Posterior cingulate gyrus (tissue), 11 donors: ENCODE measurements around the gene EMC8.
"Not testable (repeated sequence)": the region's sequence is repeated elsewhere in the genome, so short reads cannot be mapped to it uniquely, and the experiment has no call there.

Experiments
- DNase-seq, 10 donors: peaks; one replicate each; pipeline versions ENCODE4 v3.0.0 to v3.0.0-alpha.2; 2020 to 2021; ENCODE audit warnings: mixed read lengths in 3 of 10
- intact Hi-C: fragments of 100-400 bp; cut with DNase I; formaldehyde crosslinking; loops from one replicate; pipeline ENCODE4 v1.15.1; 2023

Gene EMC8

DNA sequence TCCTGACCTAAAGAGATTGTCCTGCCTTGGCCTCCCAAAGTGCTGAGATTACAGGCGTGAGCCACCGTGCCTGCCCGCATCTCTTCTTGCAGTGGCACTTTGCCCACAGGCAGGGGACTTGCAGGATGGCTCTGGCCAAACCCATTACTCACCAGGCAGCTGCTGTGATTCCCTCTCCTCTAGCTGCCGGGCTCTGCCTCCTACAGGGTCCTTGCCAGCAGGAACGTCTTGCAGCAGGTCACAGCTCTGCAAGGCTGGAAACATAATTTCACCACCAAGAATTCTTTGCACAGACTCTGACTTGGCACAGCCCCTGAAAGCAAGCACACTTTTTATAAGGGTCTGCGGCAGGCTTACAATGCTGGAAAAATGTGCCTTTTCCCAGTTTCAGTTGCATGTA, 20.4 kb upstream of the EMC8 start:
- peak in 1 of 10 donors; percentile 73 for DNase-seq
- intact Hi-C loops = loop anchor here (5.0 kb wide), 1 partner anchor 698 kb away; no protein-coding TSS in a partner anchor

DNA sequence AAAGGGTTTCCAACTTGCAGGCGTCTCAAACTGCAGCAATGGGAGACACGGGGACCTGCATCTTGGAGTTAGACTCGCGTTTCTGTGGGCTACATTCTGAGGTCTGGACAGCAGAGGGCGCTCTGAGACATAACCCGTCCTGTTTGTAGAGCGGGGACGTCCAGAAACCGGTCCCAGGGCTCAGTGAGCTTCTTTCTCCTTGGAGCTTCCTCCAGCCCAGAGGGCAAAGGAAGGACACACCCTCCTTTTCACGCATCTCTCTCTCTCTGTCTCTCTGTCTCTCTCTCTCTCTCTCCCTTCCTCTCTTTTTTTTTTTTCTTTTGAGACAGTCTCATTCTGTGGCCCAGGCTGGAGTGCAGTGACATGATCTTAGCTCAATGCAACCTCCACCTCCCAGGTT, 19.9 kb upstream of the EMC8 start:
- peak; percentile 50 to 96 (median 79) for DNase-seq
- intact Hi-C loops = no loop called here

DNA sequence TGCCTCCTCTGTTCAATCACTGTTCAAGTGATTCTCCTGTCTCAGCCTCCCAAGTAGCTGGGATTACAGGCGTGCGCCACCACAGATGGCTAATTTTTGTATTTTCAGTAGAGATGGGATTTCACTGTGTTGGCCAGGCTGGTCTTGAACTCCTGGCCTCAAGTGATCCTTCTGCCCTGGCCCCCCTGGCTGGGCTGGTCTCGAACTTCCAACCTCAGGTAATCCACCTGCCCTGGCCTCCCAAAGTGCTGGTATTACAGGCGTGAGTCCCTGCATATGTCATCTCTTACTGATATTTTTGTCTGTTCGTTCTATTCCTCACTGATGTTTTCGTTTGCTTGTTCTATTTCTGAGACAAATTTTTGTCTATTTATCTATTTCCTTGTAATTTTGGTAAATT, 17.9 kb upstream of the EMC8 start:
- DNase-seq, intact Hi-C loops: not testable (repeated sequence)

DNA sequence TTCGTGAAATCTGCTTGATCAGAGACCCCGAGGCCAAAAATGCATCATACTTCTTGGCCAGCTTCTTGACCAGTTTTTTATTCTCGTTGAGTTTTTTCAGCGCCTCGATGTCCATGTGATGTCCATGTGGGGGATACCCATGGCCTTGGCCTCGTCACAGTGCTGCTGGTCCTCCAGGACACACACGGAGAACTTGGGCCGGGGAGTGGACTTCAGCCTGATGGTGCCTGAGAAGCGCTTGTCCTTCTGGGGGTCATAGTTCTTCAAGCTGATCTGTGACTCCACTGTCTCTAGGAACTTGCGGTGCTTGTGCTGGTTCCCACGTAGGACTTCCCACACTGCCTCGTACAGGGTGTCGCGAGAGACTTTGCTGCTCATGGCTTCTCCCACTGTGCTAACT, 16.8 kb upstream of the EMC8 start:
- intact Hi-C loops = no loop called here
- DNase-seq = no peak

DNA sequence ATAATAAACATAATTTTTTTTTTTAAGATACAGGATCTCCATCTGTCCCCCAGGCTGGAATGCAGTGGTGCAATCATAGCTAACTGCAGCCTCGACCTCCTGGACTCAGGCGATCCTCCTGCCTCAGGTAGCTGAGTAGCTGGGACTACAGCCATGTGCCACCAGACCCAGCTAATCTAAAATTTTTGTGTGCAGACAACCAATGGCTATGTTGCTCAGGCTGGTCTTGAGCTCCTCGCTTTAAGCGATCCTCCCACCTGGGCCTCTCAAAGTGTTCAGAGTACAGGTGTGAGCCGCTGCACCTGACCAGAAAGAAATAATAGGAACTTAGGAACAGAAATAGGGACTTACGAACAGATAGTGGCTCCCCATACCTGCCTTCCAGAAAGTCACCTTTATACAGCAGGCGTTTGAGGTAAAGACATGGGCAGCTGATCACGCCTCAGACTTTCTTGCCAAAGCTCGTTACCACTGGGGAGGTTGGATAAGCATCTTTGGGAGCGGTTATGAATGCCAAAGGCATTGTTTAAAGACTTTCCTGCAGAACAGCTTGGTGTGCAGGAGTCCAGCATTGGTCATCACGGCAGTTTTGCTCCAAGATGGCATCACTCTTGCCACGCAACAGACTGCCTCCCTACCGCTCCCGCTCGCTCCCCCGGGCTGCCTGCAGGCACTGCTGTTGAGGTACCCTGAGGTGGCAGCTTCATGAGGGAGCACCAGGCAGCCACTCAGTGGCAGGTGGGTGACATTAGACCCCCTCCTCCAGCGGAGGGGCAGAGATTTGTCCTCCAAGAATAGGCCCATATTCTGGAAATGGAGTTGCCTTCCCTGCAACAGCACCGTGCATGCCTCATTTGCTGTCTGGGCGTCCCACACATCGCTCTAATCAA, 13.7 kb upstream of the EMC8 start:
- DNase-seq = no peak

DNA sequence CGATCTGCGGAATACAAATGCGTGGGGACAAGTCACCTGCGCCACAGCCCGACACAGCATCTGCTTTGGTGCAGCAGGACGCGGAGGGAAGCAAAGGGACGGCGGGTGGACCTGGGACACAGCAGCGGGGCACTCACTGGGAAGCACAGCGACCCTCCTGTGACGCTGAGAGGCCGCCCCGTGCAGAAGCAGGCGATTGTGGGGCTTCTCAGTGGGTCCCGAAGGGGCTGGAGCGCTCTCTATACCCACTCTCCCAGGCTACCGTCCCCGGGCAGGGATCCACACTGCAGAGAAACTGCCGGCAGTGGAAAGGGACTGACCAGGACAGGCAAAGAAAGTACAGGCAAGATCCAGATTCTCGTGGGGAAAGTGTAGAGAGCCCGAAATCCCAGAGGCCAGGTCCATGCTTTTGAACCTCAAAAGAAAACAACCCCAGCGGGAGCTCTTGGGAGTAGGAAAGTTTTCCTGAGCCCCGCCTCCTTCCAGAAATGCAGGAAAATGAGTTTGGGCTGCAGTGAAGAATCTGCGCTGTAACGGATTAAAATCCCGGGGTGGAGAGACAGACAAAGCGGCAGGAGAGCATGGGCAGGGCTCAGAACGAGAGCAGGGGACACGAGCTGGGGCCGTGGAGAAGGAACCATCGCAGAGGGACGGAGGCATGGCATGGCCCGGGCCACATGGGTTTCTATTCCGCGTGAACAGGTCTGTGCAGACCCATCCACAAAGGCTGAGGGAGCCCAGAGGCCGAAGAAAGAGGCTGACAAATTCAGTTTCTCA, 12.9 kb upstream of the EMC8 start:
- intact Hi-C loops = no loop called here
- DNase-seq = no peak

More for the DNA sequence above, 13.7 kb upstream of the EMC8 start:
- intact Hi-C loops = no loop called here

DNA sequence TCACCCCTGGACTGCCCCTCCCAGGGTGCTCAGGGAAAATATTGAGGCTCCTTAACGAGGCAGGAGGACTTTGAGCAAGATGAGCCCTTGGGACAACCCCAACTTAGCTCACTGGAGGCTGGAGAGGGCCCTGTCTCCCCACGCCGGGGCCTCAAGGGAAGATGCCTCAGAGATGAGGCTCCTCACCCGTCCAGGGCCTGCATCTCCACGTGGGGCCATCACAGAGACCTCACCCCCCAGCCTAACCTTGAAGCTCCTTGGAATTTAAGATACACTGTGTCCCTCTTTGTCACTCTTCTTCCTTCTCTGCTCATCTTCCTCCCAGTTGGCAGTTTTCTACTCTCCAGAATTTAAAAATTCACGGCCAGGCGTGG, 11.4 kb upstream of the EMC8 start:
- DNase-seq = peak in 1 of 10 donors; percentile 17
- intact Hi-C loops = no loop called here

DNA sequence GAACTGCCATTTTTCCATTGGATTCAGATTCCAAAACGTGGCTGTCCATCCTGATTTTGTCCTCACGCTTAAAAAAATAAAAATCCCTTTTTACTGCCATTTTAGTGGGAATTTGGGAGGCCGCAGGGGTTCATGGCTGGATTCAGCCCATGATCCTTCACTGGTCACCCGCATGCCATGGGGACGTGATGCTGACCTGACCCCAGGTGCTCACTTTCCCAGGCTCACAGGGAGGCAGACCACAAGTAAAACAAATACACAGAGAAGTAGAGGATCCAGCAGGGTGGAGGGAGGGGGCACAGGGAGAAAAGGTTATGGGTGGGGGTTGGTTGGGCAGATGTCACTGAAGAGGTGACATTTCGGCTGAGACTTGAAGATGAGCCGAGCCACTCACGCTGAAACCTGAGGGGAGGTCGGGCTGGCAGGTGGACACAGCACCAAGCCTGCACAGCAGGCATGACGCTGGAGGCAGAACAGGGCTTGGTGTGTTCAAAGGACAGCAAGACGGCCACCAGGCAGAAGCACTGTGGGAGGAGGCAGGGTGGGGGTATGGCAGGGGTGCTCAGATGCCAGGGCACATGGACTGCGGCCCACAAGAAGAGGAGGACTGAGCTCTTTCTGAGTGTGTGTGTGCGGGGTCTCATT, 10.9 kb upstream of the EMC8 start:
- intact Hi-C loops = no loop called here
- DNase-seq = peak in 1 of 10 donors; percentile 46

DNA sequence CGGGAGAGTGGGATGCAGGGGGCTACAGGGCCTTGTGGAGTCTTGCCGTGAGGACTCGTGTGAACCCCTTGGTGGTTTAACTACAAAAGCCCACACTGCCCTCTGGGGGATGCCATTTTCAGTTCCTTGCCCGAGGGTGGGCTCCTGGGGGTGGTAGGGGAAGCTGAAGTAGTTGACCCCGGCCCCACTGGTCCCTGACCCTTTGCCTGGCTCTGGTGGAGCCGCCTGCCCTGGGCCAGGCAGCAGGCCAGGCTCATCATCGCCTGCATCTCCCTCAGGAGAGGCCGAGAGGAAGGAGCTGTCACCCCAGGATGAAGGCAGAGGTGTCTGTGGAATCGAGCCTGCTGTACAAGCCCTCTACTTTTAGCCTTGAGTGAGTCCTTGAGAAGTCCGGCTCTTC, 10.3 kb upstream of the EMC8 start:
- intact Hi-C loops = no loop called here
- DNase-seq = peak in 1 of 10 donors; percentile 49

DNA sequence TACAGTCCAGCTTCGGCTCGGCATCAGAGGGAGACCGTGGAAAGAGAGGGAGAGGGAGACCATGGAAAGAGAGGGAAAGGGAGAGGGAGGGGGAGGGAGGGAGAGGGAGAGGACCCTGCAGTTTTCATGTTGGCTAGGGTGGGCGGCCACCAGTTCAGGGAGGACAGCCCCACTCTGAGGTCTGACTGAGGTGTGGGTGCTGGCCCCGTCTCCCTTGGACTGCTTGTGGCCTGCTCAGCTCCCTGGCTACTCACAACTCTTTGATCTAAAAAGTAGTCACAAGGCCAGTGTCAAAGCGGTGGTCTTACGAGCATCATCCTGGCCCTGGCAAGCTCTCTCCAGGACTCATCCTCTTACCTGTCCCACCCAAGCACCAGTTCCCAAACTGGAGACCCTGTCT, 9.6 kb upstream of the EMC8 start:
- intact Hi-C loops = no loop called here

DNA sequence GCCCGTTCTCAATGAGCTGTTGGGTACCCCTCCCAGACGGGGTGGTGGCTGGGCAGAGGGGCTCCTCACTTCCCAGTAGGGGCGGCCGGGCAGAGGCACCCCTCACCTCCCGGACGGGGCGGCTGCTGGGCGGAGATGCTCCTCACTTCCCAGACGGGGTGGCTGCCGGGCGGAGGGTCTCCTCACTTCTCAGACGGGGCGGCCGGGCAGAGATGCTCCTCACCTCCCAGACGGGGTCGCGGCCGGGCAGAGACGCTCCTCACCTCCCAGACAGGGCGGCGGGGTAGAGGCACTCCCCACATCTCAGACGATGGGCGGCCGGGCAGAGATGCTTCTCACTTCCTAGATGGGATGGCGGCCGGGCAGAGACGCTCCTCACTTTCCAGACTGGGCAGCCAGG, 8.8 kb upstream of the EMC8 start:
- intact Hi-C loops, DNase-seq: not testable (repeated sequence)

More for the DNA sequence above, 9.6 kb upstream of the EMC8 start:
- no peak for DNase-seq

DNA sequence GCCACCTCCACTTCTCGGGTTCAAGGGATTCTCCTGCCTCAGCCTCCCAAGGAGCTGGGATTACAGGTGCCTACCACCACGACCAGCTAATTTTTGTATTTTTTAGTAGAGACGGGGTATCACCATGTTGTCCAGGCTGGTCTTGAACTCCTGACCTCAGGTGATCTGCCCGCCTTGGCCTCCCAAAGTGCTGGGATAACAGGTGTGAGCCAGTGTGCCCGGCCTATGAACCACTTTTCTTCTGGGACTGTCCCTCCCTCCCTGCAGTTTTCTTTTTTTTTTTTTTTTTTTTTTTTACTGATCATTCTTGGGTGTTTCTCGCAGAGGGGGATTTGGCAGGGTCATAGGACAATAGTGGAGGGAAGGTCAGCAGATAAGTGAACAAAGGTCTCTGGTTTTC, 8.0 kb upstream of the EMC8 start:
- DNase-seq = peak in 1 of 10 donors; percentile 74
- intact Hi-C loops = not testable (repeated sequence)

DNA sequence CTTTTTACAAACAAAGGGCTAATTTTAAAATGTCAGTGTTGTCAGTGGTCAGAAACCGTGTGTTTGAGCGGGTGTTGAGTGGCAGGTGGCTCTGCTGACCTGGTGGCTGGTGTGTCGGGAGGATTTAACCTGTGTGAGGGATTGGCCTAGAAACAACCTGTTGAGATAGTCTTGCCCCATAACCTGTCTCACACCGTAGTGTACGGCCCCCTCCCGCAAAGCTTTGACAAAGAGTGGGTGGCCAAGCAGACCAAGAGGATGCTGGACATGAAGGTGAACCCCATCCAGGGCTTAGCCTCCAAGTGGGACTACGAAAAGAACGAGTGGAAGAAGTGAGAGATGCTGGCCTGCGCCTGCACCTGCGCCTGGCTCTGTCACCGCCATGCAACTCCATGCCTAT, 7.2 kb upstream of the EMC8 start:
- peak in 1 of 10 donors; percentile 52 for DNase-seq
- intact Hi-C loops = no loop called here

DNA sequence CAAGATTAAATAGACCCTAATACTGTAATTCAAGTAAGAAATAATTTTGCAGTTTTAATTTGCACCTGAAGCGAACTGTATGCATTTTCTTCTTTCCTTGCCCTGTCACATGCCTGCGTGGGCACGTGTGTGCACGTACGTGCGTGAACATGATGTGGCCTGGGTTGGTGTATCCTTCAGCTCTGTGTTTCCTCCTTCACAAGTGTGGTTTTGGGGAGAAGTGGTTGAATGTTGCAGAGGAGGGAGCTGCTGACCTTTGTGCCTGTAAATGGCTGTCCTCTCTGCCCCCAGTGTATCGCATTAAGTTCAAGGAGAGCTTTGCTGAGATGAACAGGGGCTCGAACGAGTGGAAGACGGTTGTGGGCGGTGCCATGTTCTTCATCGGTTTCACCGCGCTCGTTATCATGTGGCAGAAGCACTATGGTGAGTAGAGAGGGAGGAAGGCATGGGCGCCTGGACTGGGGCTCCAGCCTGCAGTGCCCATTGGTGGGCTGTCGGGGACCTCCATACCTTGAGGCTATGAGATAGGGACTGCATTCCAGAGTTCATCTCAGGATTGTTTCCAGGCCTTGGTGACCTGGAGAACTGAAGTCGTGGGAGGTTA, 6.2 kb upstream of the EMC8 start:
- intact Hi-C loops = no loop called here
- no peak for DNase-seq

DNA sequence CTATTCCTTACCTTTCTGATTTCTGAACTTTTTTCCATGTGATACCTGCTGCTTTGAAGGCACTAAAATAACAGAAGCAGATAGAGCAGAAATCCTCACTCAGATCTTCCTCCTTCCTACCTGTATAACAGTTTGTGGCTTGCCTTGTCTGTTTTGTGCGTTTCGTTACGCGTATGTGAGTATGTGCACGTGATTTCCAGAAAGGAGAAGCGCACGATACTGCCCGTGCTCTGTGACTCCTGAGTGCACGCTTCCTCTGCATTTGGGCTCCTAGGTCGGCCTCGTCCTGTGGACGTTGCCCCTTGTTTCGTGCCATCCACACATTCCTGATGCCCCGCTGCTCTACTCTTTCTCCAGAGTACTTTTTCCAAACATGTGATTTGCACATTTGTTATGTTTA, 4.2 kb upstream of the EMC8 start:
- intact Hi-C loops = no loop called here
- DNase-seq = no peak

DNA sequence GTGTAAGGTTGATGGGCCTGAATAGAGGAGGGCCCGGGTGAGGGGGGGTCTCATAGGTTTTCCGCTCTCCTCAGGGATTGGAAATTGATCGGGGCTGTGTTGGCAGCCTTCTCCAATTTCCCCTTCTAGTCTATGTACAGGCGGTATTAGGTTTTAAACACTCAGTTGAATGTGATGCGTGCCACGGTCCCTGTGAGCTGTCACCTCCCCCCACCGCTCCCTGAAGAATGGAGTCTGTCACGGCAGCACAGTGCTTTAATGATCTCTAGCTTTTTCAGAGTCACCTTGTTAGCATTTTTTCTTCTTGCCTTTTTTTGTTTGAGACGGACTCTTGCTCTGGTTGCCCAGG, 951 bp upstream of the EMC8 start:
- no peak for DNase-seq
- intact Hi-C loops = no loop called here

DNA sequence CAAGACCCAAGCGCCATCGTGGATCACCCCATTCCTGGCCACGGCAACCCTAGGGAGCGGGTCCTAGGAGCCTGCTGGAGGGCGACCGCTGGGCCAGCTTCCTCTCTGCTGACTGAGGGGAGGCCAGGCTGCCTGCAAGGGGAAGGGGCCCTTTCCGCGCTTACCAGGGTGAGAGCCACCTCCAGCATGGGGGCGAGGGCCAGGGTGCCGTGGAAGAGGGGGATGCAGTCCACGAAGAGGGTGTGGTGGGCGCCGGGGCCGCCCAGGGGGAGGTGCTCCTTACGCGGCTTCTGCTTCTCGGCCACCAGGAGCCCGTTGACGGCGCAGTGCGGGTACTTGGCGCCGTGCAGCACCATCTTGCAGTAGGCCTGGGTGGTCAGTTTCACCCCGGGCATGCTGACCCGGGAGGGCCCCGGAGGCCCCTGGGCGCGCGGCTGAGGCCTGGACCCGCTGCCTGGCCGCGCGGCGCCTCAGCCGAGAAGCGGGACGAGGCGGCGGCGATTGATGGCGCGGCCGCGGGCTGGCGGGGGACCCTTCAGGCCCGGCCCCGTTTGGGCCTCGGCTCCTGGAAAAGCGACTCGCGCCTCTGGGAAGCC, 345 bp downstream of the EMC8 start:
- no peak for DNase-seq
- intact Hi-C loops = loop anchor here (10.0 kb wide), 1 partner anchor 144 kb away; no protein-coding TSS in a partner anchor

DNA sequence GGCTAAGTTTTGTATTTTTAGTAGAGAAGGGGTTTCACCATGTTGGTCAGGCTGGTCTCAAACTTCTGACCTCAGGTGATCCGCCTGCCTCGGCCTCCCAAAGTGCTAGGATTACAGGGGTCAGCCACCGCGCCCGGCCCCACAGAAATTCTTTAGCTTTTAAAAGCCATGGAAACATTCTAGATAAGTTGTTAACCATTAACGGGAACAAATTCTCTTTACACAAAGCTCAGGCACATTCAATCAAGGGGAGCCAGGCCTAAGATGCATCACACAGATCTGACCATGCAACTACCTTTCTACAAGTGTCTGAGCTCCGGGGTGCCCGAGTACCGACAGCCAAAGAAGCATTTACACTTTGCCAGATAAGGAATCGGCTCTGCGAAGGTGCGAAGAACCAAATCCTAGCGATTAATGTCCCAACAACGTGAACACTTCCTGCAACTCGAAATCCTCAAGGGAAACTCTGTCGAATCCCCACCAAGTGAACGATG, 1.0 kb downstream of the EMC8 start:
- DNase-seq = peak in 1 of 10 donors; percentile 53
- intact Hi-C loops = loop anchor here (10.0 kb wide), 1 partner anchor 144 kb away; no protein-coding TSS in a partner anchor

DNA sequence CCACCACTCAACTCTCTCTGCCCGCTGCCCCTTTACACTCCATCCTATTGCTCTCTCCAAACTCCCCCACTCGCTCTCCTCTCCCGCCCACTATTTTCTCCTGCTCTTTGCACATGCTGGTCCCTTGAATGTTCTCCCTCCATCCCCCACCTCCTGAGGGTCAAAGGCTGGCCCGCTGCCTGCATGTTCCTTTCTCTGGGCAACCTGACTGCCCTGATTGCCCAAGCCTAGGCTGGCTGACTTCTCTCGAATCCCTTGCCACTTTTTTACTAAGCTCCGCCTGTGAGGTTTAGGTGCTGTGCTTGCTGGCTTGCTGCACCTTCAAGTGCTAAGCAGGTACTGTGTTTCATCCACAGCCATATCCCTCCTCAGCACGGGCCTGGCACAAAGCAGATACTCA, 2.7 kb downstream of the EMC8 start:
- DNase-seq = peak in 1 of 10 donors; percentile 55
- intact Hi-C loops = loop anchor here (10.0 kb wide), 1 partner anchor 142 kb away; no protein-coding TSS in a partner anchor

DNA sequence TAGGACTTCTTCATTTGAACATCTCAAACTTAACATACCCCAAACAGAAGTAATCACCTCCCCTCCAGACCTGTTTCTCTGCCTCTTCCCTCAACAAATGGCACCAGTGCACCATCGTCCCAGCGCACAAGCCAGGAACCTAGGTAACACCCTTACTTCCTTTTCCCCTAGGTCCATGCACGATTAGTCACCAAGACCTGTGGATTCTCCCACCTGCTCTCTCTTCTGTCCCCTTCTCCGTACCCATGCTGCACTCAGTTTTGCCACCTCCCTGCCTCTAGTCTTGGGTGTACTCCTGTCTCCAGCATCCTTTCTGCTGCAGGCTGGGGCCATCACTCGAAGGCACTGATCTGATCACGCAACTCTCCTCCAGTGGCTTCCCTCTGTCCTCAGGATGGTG, 3.2 kb downstream of the EMC8 start:
- intact Hi-C loops = loop anchor here (10.0 kb wide), 1 partner anchor 141 kb away; no protein-coding TSS in a partner anchor
- peak in 1 of 10 donors; percentile 26 for DNase-seq
